IPS-18a (cell line): Measurements from ENCODE around the gene SHROOM3.
A peak's percentile ranks its signal among the peaks of the same experiment; 100 is the strongest.

Source experiments
- H3K27ac ChIP-seq: one replicate; pipeline ENCODE4 v1.5.1; 2013; ENCODE audit warnings: low read length
- H3K27me3 ChIP-seq: one replicate; pipeline ENCODE4 v1.6.1; 2013; ENCODE audit warnings: mild to moderate bottlenecking, low read length; ENCODE audit not compliant: control insufficient read depth, insufficient read depth
- H3K36me3 ChIP-seq: one replicate; pipeline ENCODE4 v1.6.1; 2013; ENCODE audit warnings: low read depth, low read length; ENCODE audit not compliant: control insufficient read depth
- H3K4me1 ChIP-seq: one replicate; pipeline ENCODE4 v1.6.1; 2013; ENCODE audit warnings: low read depth, low read length; ENCODE audit not compliant: control insufficient read depth
- H3K4me3 ChIP-seq: one replicate; pipeline ENCODE4 v1.5.1; 2013; ENCODE audit warnings: low read length
- H3K9ac ChIP-seq: one replicate; pipeline ENCODE4 v1.6.1; 2013; ENCODE audit warnings: mild to moderate bottlenecking, low read length, moderate library complexity
- H3K9me3 ChIP-seq: one replicate; pipeline ENCODE4 v1.6.1; 2013; ENCODE audit warnings: low read depth, low read length; ENCODE audit not compliant: control insufficient read depth

The SHROOM3 gene

GRCh38 chr4:76784237-76784636 lies 349.2 kb downstream of the SHROOM3 start:
- H3K4me3 ChIP-seq: no peak overlapping the region
- H3K27me3 ChIP-seq: no peaks in the 10 kb centered on the region
- no peaks in the 10 kb centered on the region for H3K9me3 ChIP-seq
- H3K4me1 ChIP-seq: peaks cover 13% of the 10 kb centered on the region
- no peak overlapping the region for H3K27ac ChIP-seq
- no peak overlapping the region for H3K9ac ChIP-seq
- H3K36me3 ChIP-seq: peaks cover 10% of the 10 kb centered on the region

DNA sequence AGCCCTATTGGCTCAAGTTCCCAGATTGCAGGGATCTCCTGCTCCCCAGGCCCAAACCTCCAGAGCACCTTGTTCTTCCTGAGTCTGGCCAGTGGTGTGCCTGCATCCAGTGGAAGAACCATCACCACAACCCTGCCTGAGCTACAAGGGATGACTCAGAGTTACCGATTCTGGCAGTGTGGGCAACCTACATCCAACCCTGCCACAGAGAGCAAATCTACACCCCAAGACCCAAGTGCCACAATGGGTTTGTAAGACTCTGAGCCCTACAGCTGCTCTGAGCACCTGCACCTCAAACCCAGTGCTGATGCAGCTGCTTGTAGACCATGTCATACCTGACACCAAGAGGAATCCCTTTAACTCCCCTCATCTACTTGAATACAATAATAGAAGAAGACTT lies 352.9 kb downstream of the SHROOM3 start:
- Histone ChIP-seq H3K36me3 (no peaks in the 10 kb centered on the region), H3K27ac (no peak overlapping the region), H3K9ac (no peak overlapping the region), H3K27me3 (no peaks in the 10 kb centered on the region), H3K9me3 (no peaks in the 10 kb centered on the region), H3K4me1 (no peaks in the 10 kb centered on the region), H3K4me3 (no peak overlapping the region)

DNA sequence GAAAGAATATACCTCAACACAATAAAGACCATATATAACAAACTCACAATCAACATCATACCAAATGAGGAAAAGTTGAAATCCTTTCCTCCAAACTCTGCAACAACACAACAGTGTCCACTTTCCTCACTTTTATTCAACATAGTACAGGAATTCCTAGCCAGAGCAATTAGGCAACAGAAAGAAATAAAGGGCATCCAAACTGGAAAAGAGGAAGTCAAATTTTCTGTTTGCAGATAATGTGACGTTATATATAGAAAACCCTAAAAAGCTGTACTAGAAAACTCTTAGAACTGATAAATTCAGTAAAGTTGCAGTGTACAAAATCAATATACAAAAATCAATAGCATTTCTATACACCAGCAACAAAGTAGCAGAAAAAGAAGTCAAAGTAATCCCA lies 355.3 kb downstream of the SHROOM3 start:
- Histone ChIP-seq H3K27ac (no peak overlapping the region), H3K9me3 (no peaks in the 10 kb centered on the region), H3K27me3 (no peaks in the 10 kb centered on the region), H3K4me3 (no peak overlapping the region), H3K36me3 (no peaks in the 10 kb centered on the region), H3K9ac (no peak overlapping the region), H3K4me1 (no peaks in the 10 kb centered on the region)

- Histone ChIP-seq H3K9ac (no peak overlapping the region), H3K27ac (no peak overlapping the region)
Measured at GRCh38 chr4:76791479-76791878, 356.4 kb downstream of the SHROOM3 start.

DNA sequence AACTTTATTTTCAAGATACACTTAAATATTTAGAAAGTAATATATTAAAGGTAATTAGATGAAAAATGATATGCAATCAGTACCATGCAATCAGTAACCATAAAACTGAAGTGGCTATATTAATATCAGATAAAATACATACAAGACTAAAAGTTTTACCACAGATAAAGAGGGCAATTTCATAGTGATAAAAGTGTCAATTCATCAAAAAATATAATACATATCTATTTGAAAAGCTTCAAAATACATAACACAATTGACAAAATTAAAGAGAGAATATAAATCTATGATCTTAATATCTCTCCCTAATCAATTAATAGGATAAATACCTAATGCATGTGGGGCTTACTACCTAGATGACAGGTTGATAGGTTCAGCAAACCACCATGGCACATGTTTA lies 357.4 kb downstream of the SHROOM3 start:
- Histone ChIP-seq H3K27ac (no peak overlapping the region), H3K36me3 (no peaks in the 10 kb centered on the region), H3K4me1 (no peaks in the 10 kb centered on the region), H3K9ac (no peak overlapping the region), H3K4me3 (no peak overlapping the region), H3K27me3 (no peaks in the 10 kb centered on the region), H3K9me3 (no peaks in the 10 kb centered on the region)

More at GRCh38 chr4:76791479-76791878, 356.4 kb downstream of the SHROOM3 start:
- Histone ChIP-seq H3K27me3 (no peaks in the 10 kb centered on the region), H3K4me1 (no peaks in the 10 kb centered on the region), H3K4me3 (no peak overlapping the region), H3K36me3 (no peaks in the 10 kb centered on the region), H3K9me3 (no peaks in the 10 kb centered on the region)

DNA sequence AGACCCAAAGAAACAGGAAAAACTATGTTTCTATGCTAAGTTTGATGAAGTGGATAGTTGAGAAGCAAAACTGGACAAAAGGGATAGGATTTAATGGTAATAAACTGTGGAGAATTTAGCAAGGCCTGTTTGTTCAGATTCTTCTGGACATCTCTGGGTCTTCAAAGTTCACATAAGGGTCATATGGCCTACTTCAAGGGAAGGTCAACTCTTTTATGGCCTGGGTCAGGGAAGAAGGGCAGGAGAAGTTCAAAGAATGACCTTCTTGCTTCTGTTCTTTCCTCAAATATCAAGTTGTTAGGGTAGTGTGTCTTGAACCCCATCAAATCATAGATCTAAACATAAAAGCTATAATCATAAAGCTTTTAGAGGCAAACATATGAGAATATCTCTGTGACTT lies 360.2 kb downstream of the SHROOM3 start:
- no peak overlapping the region for H3K27ac ChIP-seq
- H3K27me3 ChIP-seq: no peaks in the 10 kb centered on the region
- no peaks in the 10 kb centered on the region for H3K9me3 ChIP-seq
- no peaks in the 10 kb centered on the region for H3K36me3 ChIP-seq
- H3K4me3 ChIP-seq: no peak overlapping the region
- H3K4me1 ChIP-seq: no peaks in the 10 kb centered on the region
- no peak overlapping the region for H3K9ac ChIP-seq

DNA sequence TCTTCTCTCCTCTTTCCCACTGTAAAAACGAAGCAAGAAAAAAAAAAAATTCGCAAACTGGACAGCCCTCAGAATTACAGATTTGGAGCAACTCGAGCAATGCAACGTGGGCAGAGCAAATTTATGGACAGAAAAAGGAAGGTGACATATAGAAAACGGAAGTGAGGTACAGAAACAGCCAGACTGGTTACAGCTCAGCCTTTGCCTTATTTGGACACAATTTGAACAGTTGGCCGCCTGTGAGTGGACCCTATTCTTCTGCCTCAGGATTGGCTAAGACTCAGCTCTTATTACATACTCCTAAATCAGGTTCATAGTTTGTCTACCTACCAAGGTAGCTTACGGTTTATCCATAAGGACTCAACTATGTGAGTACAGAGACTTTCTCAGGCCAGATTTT lies 364.1 kb downstream of the SHROOM3 start:
- H3K9ac ChIP-seq: no peak overlapping the region
- no peak overlapping the region for H3K27ac ChIP-seq
- peaks cover 23% of the 10 kb centered on the region for H3K4me1 ChIP-seq
- H3K36me3 ChIP-seq: no peaks in the 10 kb centered on the region
- no peaks in the 10 kb centered on the region for H3K9me3 ChIP-seq
- H3K27me3 ChIP-seq: peaks cover 27% of the 10 kb centered on the region
- H3K4me3 ChIP-seq: no peak overlapping the region

DNA sequence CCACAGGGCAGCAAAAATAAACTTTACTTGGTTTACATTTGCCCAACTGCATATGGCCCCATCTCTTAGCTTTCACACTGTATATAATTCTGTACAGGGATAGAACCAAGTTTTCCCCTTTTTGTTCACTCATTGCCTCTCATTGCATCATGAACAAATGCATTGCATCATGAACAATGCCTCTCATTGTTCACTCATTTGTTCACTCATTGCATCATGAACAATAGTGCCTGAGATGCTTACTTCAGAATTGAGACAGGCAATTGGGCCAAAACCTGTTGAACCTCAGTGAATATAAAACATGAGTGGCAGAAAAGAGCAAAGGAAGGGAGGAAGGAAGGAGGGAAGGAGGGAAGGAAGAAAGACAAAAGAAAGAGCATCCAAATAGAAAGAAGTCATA lies 364.7 kb downstream of the SHROOM3 start:
- H3K36me3 ChIP-seq: no peaks in the 10 kb centered on the region
- H3K9ac ChIP-seq: no peak overlapping the region
- no peak overlapping the region for H3K4me3 ChIP-seq
- H3K4me1 ChIP-seq: peaks cover 27% of the 10 kb centered on the region
- H3K9me3 ChIP-seq: no peaks in the 10 kb centered on the region
- H3K27ac ChIP-seq: no peak overlapping the region
- H3K27me3 ChIP-seq: peaks cover 27% of the 10 kb centered on the region

DNA sequence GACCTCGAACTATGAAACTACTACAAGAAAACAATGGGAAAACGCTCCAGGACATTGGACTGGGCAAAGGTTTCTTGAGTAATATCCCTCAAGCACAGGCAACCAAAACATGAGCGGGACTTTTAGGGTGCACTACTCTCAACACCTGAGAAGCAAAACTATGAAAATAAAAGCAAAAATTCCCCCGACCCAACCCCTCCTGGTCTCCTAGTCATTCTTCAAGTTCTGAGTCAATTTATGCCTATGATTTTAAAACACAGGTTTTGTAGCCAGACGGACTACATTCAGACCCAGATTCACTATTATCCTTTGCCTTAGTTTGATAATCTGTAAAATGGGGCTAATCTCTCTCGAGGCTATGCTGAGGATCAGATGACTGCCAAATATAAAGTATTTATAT lies 365.9 kb downstream of the SHROOM3 start:
- Histone ChIP-seq H3K4me1 (peaks cover 27% of the 10 kb centered on the region), H3K27ac (no peak overlapping the region), H3K9me3 (no peaks in the 10 kb centered on the region), H3K9ac (no peak overlapping the region), H3K27me3 (peaks cover 27% of the 10 kb centered on the region), H3K36me3 (no peaks in the 10 kb centered on the region), H3K4me3 (no peak overlapping the region)

DNA sequence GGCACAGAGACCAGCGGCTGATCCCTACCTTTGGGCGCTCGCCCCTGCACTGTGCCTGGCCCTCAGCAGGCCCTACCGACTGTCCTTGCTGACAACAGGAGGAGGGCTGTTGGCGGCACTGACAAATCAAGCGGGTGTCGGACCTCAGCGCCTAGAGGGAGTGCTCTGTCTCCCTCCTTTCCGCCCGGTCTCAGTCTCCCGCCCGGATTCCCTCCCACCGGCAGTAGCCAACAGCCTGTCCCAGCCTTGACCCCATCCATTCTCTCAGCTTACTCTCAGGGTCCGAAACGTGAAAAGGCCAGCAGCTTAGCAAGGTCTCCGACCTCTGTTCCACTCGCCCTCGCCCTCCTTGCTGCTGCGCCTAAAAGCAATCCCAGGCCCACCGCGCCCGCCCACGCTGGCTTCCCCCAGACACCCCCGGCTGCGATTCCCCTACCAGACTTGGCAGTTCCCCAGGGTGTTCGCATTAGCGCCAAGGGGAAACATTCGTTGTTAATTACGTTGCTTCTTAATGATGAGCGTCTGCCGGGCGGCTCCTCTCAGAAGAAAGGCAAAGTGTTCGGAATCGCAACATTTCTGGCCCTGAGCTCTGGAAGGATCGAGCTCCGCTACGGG lies 366.7 kb downstream of the SHROOM3 start:
- Histone ChIP-seq H3K36me3 (no peaks in the 10 kb centered on the region), H3K4me3 (peak overlapping the region; percentile 56), H3K27ac (no peak overlapping the region), H3K4me1 (peaks cover 27% of the 10 kb centered on the region), H3K9ac (peak overlapping the region; percentile 8), H3K9me3 (no peaks in the 10 kb centered on the region), H3K27me3 (peaks cover 27% of the 10 kb centered on the region)

DNA sequence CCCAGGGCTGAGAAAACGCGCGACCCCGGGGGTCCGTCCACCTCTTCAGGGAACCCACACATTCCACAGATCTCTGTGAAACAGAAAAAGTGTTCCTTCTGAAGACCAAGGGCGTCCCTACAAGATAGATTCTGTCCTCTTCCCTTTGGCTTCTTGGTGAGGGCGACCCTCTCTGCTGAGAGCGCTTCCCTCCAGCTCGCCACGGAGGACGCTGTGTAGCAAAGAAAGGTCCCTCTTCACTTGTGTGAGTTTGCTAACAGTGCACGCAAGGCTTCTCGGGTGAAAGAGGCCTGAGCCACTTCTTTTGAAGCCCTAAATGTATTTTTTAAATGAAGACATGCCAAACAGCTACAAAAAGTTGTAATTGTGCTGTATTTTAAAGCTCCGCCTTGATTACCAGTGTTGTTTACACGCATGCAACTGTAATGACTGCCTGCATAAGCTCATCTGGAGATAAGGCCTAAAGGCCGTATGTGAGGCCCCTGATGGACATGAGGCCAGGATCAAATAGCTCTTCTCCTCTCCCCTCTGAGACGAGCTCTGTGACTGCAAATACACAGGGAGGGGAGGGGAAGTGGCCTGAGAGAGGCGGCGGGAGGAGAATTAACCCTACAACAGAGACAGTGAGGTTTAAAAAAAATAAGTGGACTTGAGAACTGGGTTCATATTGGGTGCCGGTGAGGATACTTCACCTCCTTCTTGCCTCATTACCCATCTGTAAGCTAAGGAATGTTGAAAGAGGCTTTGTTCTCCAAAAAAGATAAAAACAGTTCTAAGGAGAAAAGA lies 367.4 kb downstream of the SHROOM3 start:
- Histone ChIP-seq H3K36me3 (no peaks in the 10 kb centered on the region), H3K9ac (peak overlapping the region; percentile 8), H3K4me1 (peaks cover 27% of the 10 kb centered on the region), H3K27me3 (peaks cover 27% of the 10 kb centered on the region), H3K27ac (no peak overlapping the region), H3K9me3 (no peaks in the 10 kb centered on the region), H3K4me3 (peak overlapping the region; percentile 56)

DNA sequence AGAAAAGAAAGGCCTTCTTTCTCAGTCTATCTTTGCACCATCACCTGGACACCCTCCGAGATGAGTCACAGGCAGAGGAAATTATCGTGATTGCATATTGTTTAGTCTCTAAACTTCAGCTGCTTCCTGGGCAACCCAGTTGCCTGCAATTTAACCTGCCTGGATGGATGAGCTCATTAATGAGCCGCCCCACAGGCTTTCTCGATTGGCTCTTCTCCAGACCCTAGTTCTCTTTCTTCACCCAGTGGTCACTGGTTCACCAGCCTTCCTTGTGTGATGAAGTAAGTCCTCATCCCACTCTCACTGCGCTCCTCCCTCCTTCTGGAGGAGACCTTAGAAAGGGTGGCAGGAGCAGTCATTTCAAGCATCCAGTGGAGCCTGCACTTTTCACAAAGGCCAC lies 368.5 kb downstream of the SHROOM3 start:
- Histone ChIP-seq H3K9ac (no peak overlapping the region), H3K4me1 (peaks cover 27% of the 10 kb centered on the region), H3K9me3 (no peaks in the 10 kb centered on the region), H3K36me3 (no peaks in the 10 kb centered on the region), H3K4me3 (no peak overlapping the region), H3K27ac (no peak overlapping the region), H3K27me3 (peaks cover 27% of the 10 kb centered on the region)
